K562 (cell line): Measurements from ENCODE around the gene DNAH10. TPM values are rescaled to one million over a fixed set of nuclear protein-coding genes. Genes with fewer than 3 reads are reported as not detected.
A peak's percentile ranks its signal among the peaks of the same experiment; 100 is the strongest.

ENCODE experiments used
- ATAC-seq: fragments of 200-7000 bp; cut with Tn5 transposase; 3 replicates; pipeline ENCODE4 v1.9.1; 2020; ENCODE audit warnings: moderate library complexity
- BruUV-seq: library from RNA; stranded (reverse); fragments of 400-500 nt; replicated peaks from 2 replicates; lab custom pipeline; 2021; lab: Mats Ljungman, UMichigan
- CTCF ChIA-PET: fragments of 300-600 bp; formaldehyde crosslinking; extraction: SDS; loops from one replicate; lab custom pipeline; 2021; ENCODE audit warnings: low intra/inter-chr PET ratio; lab: Yijun Ruan, JAX
- POLR2A ChIA-PET: fragments of 300-600, 350-650 bp; sonication (Branson Sonifier 250); formaldehyde crosslinking; extraction: SDS; loops from one replicate; lab custom pipeline; 2021; ENCODE audit warnings: antibody characterized with exemption, inconsistent platforms; lab: Yijun Ruan, JAX
- DNase-seq, 4 experiments: peaks; one replicate each; pipeline versions ENCODE4 v3.0.0 to v3.0.0-alpha.2; 2011 to 2018; ENCODE audit warnings: low spot score in 3 of 4, mixed read lengths in 3 of 4; ENCODE audit errors: extremely low read depth in 1 of 4
- FAIRE-seq: peaks from 2 replicates; lab custom pipeline; 2011; peaks lifted over from hg19 to GRCh38; lab: Jason Lieb, UNC
- H2AFZ ChIP-seq: 2 replicates; pipeline ENCODE4 v1.6.0; 2011; ENCODE audit warnings: low read depth, low read length, control low read depth, inconsistent platforms
- H3K27ac ChIP-seq: fragments of 200-600 bp; 3 replicates; pipeline ENCODE4 v1.8.0; 2011; ENCODE audit warnings: low read depth, mild to moderate bottlenecking, control low read depth, inconsistent platforms, low read length, moderate library complexity, mixed read lengths; ENCODE audit errors: extremely low read depth
- H3K27me3 ChIP-seq, 2 experiments: fragments of 300-600 bp in 1 of 2; 2 replicates in 1 of 2; 3 replicates in 1 of 2; pipeline versions ENCODE4 v1.6.0 to v1.8.0; 2011; ENCODE audit warnings: inconsistent platforms in 2 of 2, low read length in 2 of 2, mild to moderate bottlenecking in 1 of 2, mixed read lengths in 1 of 2, moderate library complexity in 1 of 2; ENCODE audit not compliant: control insufficient read depth in 2 of 2, insufficient read depth in 2 of 2
- H3K36me3 ChIP-seq: fragments of 300-600 bp; 3 replicates; pipeline ENCODE4 v1.8.0; 2011; ENCODE audit warnings: mild to moderate bottlenecking, low read length, inconsistent platforms; ENCODE audit not compliant: control insufficient read depth, insufficient read depth
- H3K4me1 ChIP-seq, 2 experiments: fragments of 200-600 bp in 1 of 2; replicated peaks in 1 of 2; 2 replicates in 1 of 2; 3 replicates in 1 of 2; pipeline versions ENCODE4 v1.5.1 to v1.8.0; 2011; ENCODE audit warnings: inconsistent platforms in 2 of 2, low read length in 2 of 2, mild to moderate bottlenecking in 1 of 2, mixed read lengths in 1 of 2, moderate library complexity in 1 of 2; ENCODE audit not compliant: control insufficient read depth in 2 of 2, insufficient read depth in 2 of 2
- H3K4me2 ChIP-seq: 2 replicates; pipeline ENCODE4 v1.6.1; 2011; ENCODE audit warnings: low read length, control low read depth, inconsistent platforms, mixed read lengths; ENCODE audit not compliant: insufficient read depth
- H3K4me3 ChIP-seq: fragments of 200-600 bp; sonication (generic), shearing (Covaris generic); 2 replicates; pipeline ENCODE4 v1.5.1; 2016; ENCODE audit warnings: control low read depth, inconsistent platforms
- H3K79me2 ChIP-seq: fragments of 200-600 bp; 3 replicates; pipeline ENCODE4 v1.8.0; 2011; ENCODE audit warnings: low read length, inconsistent platforms; ENCODE audit not compliant: control insufficient read depth, insufficient read depth
- H3K9ac ChIP-seq, 2 experiments: 2 replicates each; pipeline versions ENCODE4 v1.6.0 to v1.6.1; 2011; ENCODE audit warnings: low read depth in 2 of 2, low read length in 2 of 2, control low read depth in 1 of 2, inconsistent platforms in 1 of 2, mild to moderate bottlenecking in 1 of 2, mixed read lengths in 1 of 2; ENCODE audit not compliant: insufficient read depth in 1 of 2
- H3K9me1 ChIP-seq: one replicate; pipeline ENCODE4 v1.6.0; 2011; ENCODE audit warnings: inconsistent platforms, mild to moderate bottlenecking, low read length, moderate library complexity; ENCODE audit not compliant: control insufficient read depth, insufficient read depth
- H3K9me3 ChIP-seq: replicated peaks from 2 replicates; pipeline ENCODE4 v1.5.1; 2011; ENCODE audit warnings: low read depth, low read length, inconsistent platforms; ENCODE audit not compliant: control insufficient read depth, insufficient read depth
- H4K20me1 ChIP-seq: replicated peaks from 2 replicates; pipeline ENCODE4 v1.6.1; 2011; ENCODE audit warnings: low read length, inconsistent platforms, mixed read lengths; ENCODE audit not compliant: control insufficient read depth, insufficient read depth
- BRF1 ChIP-seq: IDR thresholded peaks from 3 replicates; pipeline ENCODE4 v1.6.1; 2011; ENCODE audit warnings: borderline replicate concordance, mild to moderate bottlenecking; ENCODE audit not compliant: insufficient read length; ENCODE audit errors: extremely low read depth
- GATAD2A ChIP-seq: fragments of 450-650 bp; IDR thresholded peaks from 2 replicates; pipeline ENCODE4 v1.6.1; 2017
- RBM25 ChIP-seq: fragments of 200-400 bp; formaldehyde crosslinking; IDR thresholded peaks from 2 replicates; pipeline ENCODE4 v1.6.1; 2018; ENCODE audit warnings: low read length, low read depth, moderate library complexity; ENCODE audit not compliant: severe bottlenecking
- ZBED1 ChIP-seq: IDR thresholded peaks from 2 replicates; pipeline ENCODE4 v1.6.1; 2014
- ZNF780A ChIP-seq: fragments of 250-450 bp; sonication (Bioruptor Pico); IDR thresholded peaks from 2 replicates; pipeline ENCODE4 v1.5.0; 2021; ENCODE audit warnings: mild to moderate bottlenecking
- WGBS: fragments of 100-300 bp; shearing (Covaris generic); methylation state at CpG from one replicate; pipeline ENCODE4 v1.1.6; 2016; ENCODE audit warnings: low coverage, mixed read lengths; ENCODE audit not compliant: insufficient coverage; ENCODE audit errors: missing lambda C conversion rate; 5-methylcytosine and 5-hydroxymethylcytosine counted together
- in situ Hi-C: fragments of 300-500 bp; cut with MboI; formaldehyde crosslinking; loops from 4 replicates; pipeline ENCODE4 v1.15.0; 2018; ENCODE audit warnings: inconsistent platforms, mixed read lengths
- intact Hi-C: fragments of 100-400 bp; cut with micrococcal nuclease; formaldehyde crosslinking; loops from 2 replicates; pipeline ENCODE4 v1.14.2; 2022
- polyA plus RNA-seq, 8 experiments: library from polyadenylated mRNA; depleted of rRNA in 4 of 8; stranded (reverse) in 5 of 8; unstranded in 3 of 8; fragments of >200 nt; fragmentation: Nextera tagmentation in 2 of 8; fragmentation: Illumina TruSeq in 1 of 8; extraction: Ambion mirVana in 2 of 8; extraction: Trizol in 1 of 8; gene quantifications; 2 replicates each; pipeline versions ENCODE4 v1.2.1 to v1.2.3, GENCODE V29; 2011 to 2014; ENCODE audit warnings: inconsistent platforms in 1 of 8, missing spikeins in 1 of 8
- total RNA-seq, 7 experiments: library from RNA; depleted of rRNA in 6 of 7; stranded (reverse); fragments of >200 nt in 6 of 7; fragmentation: Illumina TruSeq in 2 of 7; extraction: Trizol in 2 of 7; gene quantifications; 2 replicates each; pipeline versions ENCODE4 v1.2.1 to v1.2.3, GENCODE V29; 2011 to 2021; ENCODE audit warnings: low replicate concordance in 1 of 7
- TF ChIP-seq, protein P1 (sequence below): fragments of 450-650 bp; IDR thresholded peaks from 2 replicates; pipeline ENCODE4 v1.6.1; 2016; ENCODE audit warnings: low read depth
- TF ChIP-seq, protein P2 (sequence below): fragments of 450-650 bp; formaldehyde crosslinking; IDR thresholded peaks from 2 replicates; pipeline ENCODE4 v1.4.0; 2020; ENCODE audit warnings: mild to moderate bottlenecking, moderate library complexity
- TF ChIP-seq, protein P3 (sequence below): sonication (generic); formaldehyde crosslinking; IDR thresholded peaks from 2 replicates; pipeline ENCODE4 v1.9.0; 2022; ENCODE audit warnings: mild to moderate bottlenecking, missing genetic modification reagents
- TF ChIP-seq, protein P4 (sequence below): sonication (generic); formaldehyde crosslinking; IDR thresholded peaks from 2 replicates; pipeline ENCODE4 v1.8.1; 2023; ENCODE audit warnings: mild to moderate bottlenecking, missing genetic modification reagents, moderate library complexity

DNAH10 gene
- total and polyA plus RNA-seq, 9 of the 15 experiments (the other 6 are each of a cell fraction or from before 2014, with no cell fraction given): 0.01 to 0.06 (median 0.04) TPM; not detected in 1

DNA sequence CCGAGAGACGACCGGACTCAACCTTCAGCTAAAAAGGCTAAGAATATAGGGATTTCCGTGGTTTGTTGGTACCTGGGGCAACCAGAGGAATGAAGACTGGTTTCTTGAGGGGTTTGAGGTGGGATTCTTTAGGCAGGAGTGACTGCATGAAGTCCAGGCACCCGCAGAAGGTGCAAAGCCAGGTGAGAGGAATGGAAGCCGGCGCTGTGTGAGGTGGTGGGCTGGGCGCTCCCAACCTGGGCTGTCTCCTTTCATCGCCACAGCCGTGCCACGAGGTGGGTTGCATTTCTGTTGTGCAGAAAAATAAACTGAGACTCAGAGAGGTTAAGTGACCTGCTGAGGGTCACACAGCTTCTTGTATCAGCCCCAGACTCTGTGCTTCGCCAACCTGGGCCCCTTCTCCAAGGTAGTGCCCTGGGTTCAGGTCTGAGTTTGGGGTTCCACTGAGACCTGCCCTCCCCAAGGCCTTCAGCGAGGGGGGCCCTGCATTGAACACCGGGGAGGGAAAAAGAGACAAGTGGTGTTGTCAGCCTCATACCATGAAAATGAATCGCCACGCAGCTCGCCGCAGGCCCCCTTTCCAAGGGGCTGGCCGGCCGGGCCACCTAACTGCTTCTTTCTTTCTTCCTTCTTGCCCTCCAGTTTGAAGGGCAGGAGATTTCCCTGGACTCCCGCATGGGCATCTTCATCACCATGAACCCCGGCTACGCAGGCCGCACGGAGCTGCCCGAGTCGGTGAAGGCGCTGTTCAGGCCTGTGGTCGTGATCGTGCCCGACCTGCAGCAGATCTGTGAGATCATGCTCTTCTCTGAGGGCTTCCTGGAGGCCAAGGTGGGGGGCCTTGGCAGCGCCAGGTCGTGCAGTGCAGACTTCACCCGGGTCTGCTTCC lies 88.4 kb downstream of the DNAH10 start:
- Histone ChIP-seq H2AFZ (no peak overlapping the region), H3K79me2 (no peaks in the 10 kb centered on the region), H3K27ac (no peak overlapping the region), H3K9me3 (no peaks in the 10 kb centered on the region), H3K9me1 (no peaks in the 10 kb centered on the region), H3K36me3 (no peaks in the 10 kb centered on the region), H3K27me3 (peaks cover 30 to 67% of the 10 kb centered on the region in 2 experiments), H4K20me1 (no peaks in the 10 kb centered on the region), H3K9ac (peak overlapping the region in 1 of 2 experiments; percentile 43; a peak in 1 of 4 replicates), H3K4me3 (no peak overlapping the region), H3K4me1 (peaks cover 6 to 8% of the 10 kb centered on the region in 2 experiments; a peak in 4 of 5 replicates), H3K4me2 (no peak overlapping the region)
- DNase-seq (no peak), FAIRE-seq (no peak), ATAC-seq (no peak)
- BruUV-seq: no TSS peak
- ChIA-PET CTCF (no interaction called here), POLR2A (interaction anchor here (0.5 to 0.8 kb wide), 3 partner anchors 8 to 1095 kb away, joined by 3 to 5 read pairs (median 4); no protein-coding TSS in a partner anchor)
- intact Hi-C loops: no loop called here
- in situ Hi-C loops: no loop called here
- 8% methylated on average over 27 of the region's 34 CpGs for WGBS
- TF ChIP-seq BRF1: no peak
- TF ChIP-seq, protein P1, sequence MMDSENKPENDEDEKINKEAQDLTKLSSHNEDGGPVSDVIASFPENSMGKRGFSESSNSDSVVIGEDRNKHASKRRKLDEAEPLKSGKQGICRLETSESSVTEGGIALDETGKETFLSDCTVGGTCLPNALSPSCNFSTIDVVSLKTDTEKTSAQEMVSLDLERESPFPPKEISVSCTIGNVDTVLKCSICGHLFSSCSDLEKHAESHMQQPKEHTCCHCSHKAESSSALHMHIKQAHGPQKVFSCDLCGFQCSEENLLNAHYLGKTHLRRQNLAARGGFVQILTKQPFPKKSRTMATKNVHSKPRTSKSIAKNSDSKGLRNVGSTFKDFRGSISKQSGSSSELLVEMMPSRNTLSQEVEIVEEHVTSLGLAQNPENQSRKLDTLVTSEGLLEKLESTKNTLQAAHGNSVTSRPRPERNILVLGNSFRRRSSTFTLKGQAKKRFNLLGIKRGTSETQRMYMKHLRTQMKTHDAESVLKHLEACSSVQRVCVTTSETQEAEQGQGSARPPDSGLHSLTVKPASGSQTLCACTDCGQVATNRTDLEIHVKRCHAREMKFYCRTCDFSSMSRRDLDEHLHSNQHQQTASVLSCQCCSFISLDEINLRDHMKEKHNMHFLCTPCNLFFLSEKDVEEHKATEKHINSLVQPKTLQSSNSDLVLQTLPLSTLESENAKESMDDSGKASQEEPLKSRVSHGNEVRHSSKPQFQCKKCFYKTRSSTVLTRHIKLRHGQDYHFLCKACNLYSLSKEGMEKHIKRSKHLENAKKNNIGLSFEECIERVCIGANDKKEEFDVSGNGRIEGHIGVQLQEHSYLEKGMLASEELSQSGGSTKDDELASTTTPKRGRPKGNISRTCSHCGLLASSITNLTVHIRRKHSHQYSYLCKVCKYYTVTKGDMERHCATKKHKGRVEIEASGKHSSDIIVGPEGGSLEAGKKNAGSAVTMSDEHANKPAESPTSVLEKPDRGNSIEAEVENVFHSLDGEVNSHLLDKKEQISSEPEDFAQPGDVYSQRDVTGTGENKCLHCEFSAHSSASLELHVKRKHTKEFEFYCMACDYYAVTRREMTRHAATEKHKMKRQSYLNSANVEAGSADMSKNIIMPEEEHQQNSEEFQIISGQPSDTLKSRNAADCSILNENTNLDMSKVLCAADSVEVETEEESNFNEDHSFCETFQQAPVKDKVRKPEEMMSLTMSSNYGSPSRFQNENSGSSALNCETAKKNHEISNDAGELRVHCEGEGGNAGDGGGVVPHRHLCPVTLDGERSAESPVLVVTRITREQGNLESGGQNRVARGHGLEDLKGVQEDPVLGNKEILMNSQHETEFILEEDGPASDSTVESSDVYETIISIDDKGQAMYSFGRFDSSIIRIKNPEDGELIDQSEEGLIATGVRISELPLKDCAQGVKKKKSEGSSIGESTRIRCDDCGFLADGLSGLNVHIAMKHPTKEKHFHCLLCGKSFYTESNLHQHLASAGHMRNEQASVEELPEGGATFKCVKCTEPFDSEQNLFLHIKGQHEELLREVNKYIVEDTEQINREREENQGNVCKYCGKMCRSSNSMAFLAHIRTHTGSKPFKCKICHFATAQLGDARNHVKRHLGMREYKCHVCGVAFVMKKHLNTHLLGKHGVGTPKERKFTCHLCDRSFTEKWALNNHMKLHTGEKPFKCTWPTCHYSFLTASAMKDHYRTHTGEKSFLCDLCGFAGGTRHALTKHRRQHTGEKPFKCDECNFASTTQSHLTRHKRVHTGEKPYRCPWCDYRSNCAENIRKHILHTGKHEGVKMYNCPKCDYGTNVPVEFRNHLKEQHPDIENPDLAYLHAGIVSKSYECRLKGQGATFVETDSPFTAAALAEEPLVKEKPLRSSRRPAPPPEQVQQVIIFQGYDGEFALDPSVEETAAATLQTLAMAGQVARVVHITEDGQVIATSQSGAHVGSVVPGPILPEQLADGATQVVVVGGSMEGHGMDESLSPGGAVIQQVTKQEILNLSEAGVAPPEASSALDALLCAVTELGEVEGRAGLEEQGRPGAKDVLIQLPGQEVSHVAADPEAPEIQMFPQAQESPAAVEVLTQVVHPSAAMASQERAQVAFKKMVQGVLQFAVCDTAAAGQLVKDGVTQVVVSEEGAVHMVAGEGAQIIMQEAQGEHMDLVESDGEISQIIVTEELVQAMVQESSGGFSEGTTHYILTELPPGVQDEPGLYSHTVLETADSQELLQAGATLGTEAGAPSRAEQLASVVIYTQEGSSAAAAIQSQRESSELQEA: no peak
- no peak for TF ChIP-seq ZBED1
- TF ChIP-seq, protein P2, sequence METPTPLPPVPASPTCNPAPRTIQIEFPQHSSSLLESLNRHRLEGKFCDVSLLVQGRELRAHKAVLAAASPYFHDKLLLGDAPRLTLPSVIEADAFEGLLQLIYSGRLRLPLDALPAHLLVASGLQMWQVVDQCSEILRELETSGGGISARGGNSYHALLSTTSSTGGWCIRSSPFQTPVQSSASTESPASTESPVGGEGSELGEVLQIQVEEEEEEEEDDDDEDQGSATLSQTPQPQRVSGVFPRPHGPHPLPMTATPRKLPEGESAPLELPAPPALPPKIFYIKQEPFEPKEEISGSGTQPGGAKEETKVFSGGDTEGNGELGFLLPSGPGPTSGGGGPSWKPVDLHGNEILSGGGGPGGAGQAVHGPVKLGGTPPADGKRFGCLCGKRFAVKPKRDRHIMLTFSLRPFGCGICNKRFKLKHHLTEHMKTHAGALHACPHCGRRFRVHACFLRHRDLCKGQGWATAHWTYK (CRISPR knock-in tag): no peak
- TF ChIP-seq, protein P3, sequence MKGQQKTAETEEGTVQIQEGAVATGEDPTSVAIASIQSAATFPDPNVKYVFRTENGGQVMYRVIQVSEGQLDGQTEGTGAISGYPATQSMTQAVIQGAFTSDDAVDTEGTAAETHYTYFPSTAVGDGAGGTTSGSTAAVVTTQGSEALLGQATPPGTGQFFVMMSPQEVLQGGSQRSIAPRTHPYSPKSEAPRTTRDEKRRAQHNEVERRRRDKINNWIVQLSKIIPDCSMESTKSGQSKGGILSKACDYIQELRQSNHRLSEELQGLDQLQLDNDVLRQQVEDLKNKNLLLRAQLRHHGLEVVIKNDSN (CRISPR knock-in tag): no peak
- no peak for TF ChIP-seq ZNF780A (CRISPR knock-in tag)
- TF ChIP-seq RBM25: peak; percentile 57
- TF ChIP-seq, protein P4, sequence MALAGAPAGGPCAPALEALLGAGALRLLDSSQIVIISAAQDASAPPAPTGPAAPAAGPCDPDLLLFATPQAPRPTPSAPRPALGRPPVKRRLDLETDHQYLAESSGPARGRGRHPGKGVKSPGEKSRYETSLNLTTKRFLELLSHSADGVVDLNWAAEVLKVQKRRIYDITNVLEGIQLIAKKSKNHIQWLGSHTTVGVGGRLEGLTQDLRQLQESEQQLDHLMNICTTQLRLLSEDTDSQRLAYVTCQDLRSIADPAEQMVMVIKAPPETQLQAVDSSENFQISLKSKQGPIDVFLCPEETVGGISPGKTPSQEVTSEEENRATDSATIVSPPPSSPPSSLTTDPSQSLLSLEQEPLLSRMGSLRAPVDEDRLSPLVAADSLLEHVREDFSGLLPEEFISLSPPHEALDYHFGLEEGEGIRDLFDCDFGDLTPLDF (CRISPR knock-in tag): no peak
- TF ChIP-seq GATAD2A: no peak
